Measurements from ENCODE around the gene KLHL2.
"Not testable (repeated sequence)": the region's sequence is repeated elsewhere in the genome, so short reads cannot be mapped to it uniquely, and the experiment has no call there.

GRCh38 chr4:165279531-165279930 is 72.2 kb downstream of the KLHL2 start:
- not testable (repeated sequence) for TF ChIP-seq ZNF274 (IDR thresholded peaks at IDR 0.05; ENCODE audit: low read depth, low read length); SUZ12 (IDR thresholded peaks at IDR 0.05; ENCODE audit: extremely low read depth, insufficient read depth, insufficient read length)

Data from NT2/D1 (cell line).